H1 (cell line): ENCODE results near the gene DLST. TPM values are rescaled to one million over a fixed set of nuclear protein-coding genes. Genes with fewer than 3 reads are reported as not detected.

Source experiments
- BRCA1 ChIP-seq: IDR thresholded peaks from 2 replicates; pipeline ENCODE4 v1.6.1; 2012; ENCODE audit warnings: low read depth, low read length, improper control_type of control experiment
- CBX8 ChIP-seq: fragments of 300-800, 300-1000 bp; sonication (generic); IDR thresholded peaks from 2 replicates; pipeline ENCODE4 v1.7.1; 2016; ENCODE audit warnings: low read depth, low read length, borderline replicate concordance
- CHD2 ChIP-seq: IDR thresholded peaks from 2 replicates; pipeline ENCODE4 v1.6.1; 2012; ENCODE audit warnings: low read length, improper control_type of control experiment
- CREB1 ChIP-seq: IDR thresholded peaks from 2 replicates; pipeline ENCODE4 v1.6.1; 2012; ENCODE audit warnings: inconsistent platforms
- E2F6 ChIP-seq: IDR thresholded peaks from 2 replicates; pipeline ENCODE4 v1.6.1; 2012; ENCODE audit warnings: inconsistent platforms
- EP300 ChIP-seq, 2 experiments: IDR thresholded peaks; 1 replicate in 1 of 2; 2 replicates in 1 of 2; pipeline ENCODE4 v1.6.1; 2011 to 2012; ENCODE audit warnings: low read depth in 2 of 2, low read length in 2 of 2, mild to moderate bottlenecking in 2 of 2, borderline replicate concordance in 1 of 2, inconsistent platforms in 1 of 2, moderate library complexity in 1 of 2
- FOSL1 ChIP-seq: IDR thresholded peaks from 2 replicates; pipeline ENCODE4 v1.6.1; 2011; ENCODE audit warnings: mild to moderate bottlenecking, low read depth, low read length, moderate library complexity; ENCODE audit not compliant: insufficient read depth
- GABPA ChIP-seq: IDR thresholded peaks from 2 replicates; pipeline ENCODE4 v1.6.1; 2011; ENCODE audit warnings: mild to moderate bottlenecking, low read length, moderate library complexity, borderline replicate concordance; ENCODE audit not compliant: insufficient read depth
- HDAC2 ChIP-seq, 2 experiments: fragments of 300-600 bp in 1 of 2; sonication (generic) in 1 of 2; IDR thresholded peaks; 2 replicates each; pipeline ENCODE4 v1.6.1; 2011 to 2012; ENCODE audit warnings: low read depth in 2 of 2, low read length in 2 of 2, mild to moderate bottlenecking in 2 of 2, moderate library complexity in 2 of 2, borderline replicate concordance in 1 of 2, inconsistent platforms in 1 of 2
- JUND ChIP-seq: IDR thresholded peaks from 2 replicates; pipeline ENCODE4 v1.6.1; 2011; ENCODE audit warnings: mild to moderate bottlenecking, improper control_type of control experiment, low read length
- POLR2A ChIP-seq, 2 experiments: IDR thresholded peaks; 1 replicate in 1 of 2; 2 replicates in 1 of 2; pipeline ENCODE4 v1.6.1; 2011; ENCODE audit warnings: low read depth in 2 of 2, low read length in 2 of 2, mild to moderate bottlenecking in 2 of 2; ENCODE audit errors: control extremely low read depth in 1 of 2
- POU5F1 ChIP-seq: IDR thresholded peaks from 2 replicates; pipeline ENCODE4 v1.6.1; 2011; ENCODE audit warnings: low read depth, mild to moderate bottlenecking, low read length, moderate library complexity
- SIN3A ChIP-seq, 2 experiments: IDR thresholded peaks in 1 of 2; conservative IDR thresholded peaks in 1 of 2; 2 replicates each; pipeline ENCODE4 v1.6.1; 2011 to 2012; ENCODE audit warnings: low read length in 2 of 2, improper control_type of control experiment in 1 of 2, low read depth in 1 of 2, mild to moderate bottlenecking in 1 of 2
- SIRT6 ChIP-seq: IDR thresholded peaks from one replicate; pipeline ENCODE4 v1.7.1; 2012; ENCODE audit warnings: low read length, inconsistent platforms
- SIX5 ChIP-seq: IDR thresholded peaks from 2 replicates; pipeline ENCODE4 v1.6.1; 2011; ENCODE audit warnings: mild to moderate bottlenecking, low read depth, low read length
- SP1 ChIP-seq: IDR thresholded peaks from 2 replicates; pipeline ENCODE4 v1.6.1; 2011; ENCODE audit warnings: low read depth, low read length
- TAF1 ChIP-seq: IDR thresholded peaks from 2 replicates; pipeline ENCODE4 v1.6.1; 2011; ENCODE audit warnings: mild to moderate bottlenecking, low read depth, low read length
- ZNF274 ChIP-seq: IDR thresholded peaks from 2 replicates; pipeline ENCODE4 v1.7.0; 2012; ENCODE audit warnings: low read length, borderline replicate concordance; ENCODE audit errors: extremely low read depth
- polyA plus RNA-seq, 7 experiments: library from polyadenylated mRNA; depleted of rRNA in 3 of 7; stranded (reverse) in 5 of 7; unstranded in 2 of 7; fragments of >200 nt in 5 of 7; fragments of 200-250 nt in 2 of 7; gene quantifications; 1 replicate in 5 of 7; 2 replicates in 1 of 7; 4 replicates in 1 of 7; pipeline versions ENCODE4 v1.2.1 to v1.2.3, GENCODE V29; 2011 to 2013; ENCODE audit warnings: missing spikeins in 2 of 7, mixed read lengths in 2 of 7
- total RNA-seq: library from RNA; stranded (reverse); fragmentation: NEBNext Ultra II Directional; extraction: Animal tissue kit (Norgen Biotek cat#: 25700); gene quantifications from 2 replicates; pipeline ENCODE4 v1.2.1, GENCODE V29; 2021

Gene DLST
- total and polyA plus RNA-seq, 2 of the 8 experiments (the other 6 are each of a cell fraction or from before 2014, with no cell fraction given), result 96.5 to 117 TPM

GRCh38 chr14:74881431-74882102 is at the start of gene DLST (continued):
- no peak for TF ChIP-seq E2F6
- TF ChIP-seq CREB1, result peak; percentile 46
- TF ChIP-seq ZNF274, result no peak
- TF ChIP-seq CBX8, result no peak
- TF ChIP-seq SIN3A (conservative IDR thresholded peaks at IDR 0.05 in 1 of 2, IDR thresholded peaks at IDR 0.05 in 1 of 2; ENCODE audit: low read depth in 1 of 2, low read length in 2 of 2), result peak; percentile 47 to 77; a peak in 2 of 4 replicates
- peak; percentile 57 to 81 for TF ChIP-seq POLR2A (IDR thresholded peaks at IDR 0.05; ENCODE audit: control extremely low read depth in 1 of 2, low read depth in 2 of 2, low read length in 2 of 2)
- TF ChIP-seq FOSL1, result no peak
- no peak for TF ChIP-seq BRCA1
- TF ChIP-seq JUND, result peak; percentile 99
- TF ChIP-seq POU5F1, result no peak
- TF ChIP-seq TAF1, result peak; percentile 84
- TF ChIP-seq SIX5, result peak; percentile 68
- TF ChIP-seq GABPA, result peak; percentile 98
- no peak for TF ChIP-seq HDAC2 (IDR thresholded peaks at IDR 0.05; ENCODE audit: borderline replicate concordance in 1 of 2, low read depth in 2 of 2, low read length in 2 of 2)
- peak; percentile 81; the same call in 1 of the 2 replicates for TF ChIP-seq SP1
- peak in 1 of 2 experiments; percentile 100; a peak in 2 of 3 replicates for TF ChIP-seq EP300 (IDR thresholded peaks at IDR 0.05; ENCODE audit: borderline replicate concordance in 1 of 2, low read depth in 2 of 2, low read length in 2 of 2)
- TF ChIP-seq CHD2, result peak; percentile 35; the same call in 1 of the 2 replicates
- TF ChIP-seq SIRT6, result no peak
